ENCODE data around the gene PSMD11.
A peak's percentile ranks its signal among the peaks of the same experiment; 100 is the strongest.

PSMD11 gene

GRCh38 chr17:32440722-32441121, 3.6 kb upstream of the PSMD11 start:
- TF ChIP-seq CTCF (IDR thresholded peaks at IDR 0.05), result no peak
- H3K36me3 ChIP-seq, result no peaks in the 10 kb centered on the region
- H3K4me1 ChIP-seq (ENCODE audit: control insufficient read depth in 1 of 2, insufficient read depth in 1 of 2, low read depth in 1 of 2, low read length in 1 of 2), result peaks cover 15 to 18% of the 10 kb centered on the region in 2 experiments
- no peak overlapping the region for H3K27ac ChIP-seq
- H3K9me3 ChIP-seq, result no peaks in the 10 kb centered on the region
- no peak overlapping the region for H3K4me3 ChIP-seq (ENCODE audit: low read depth in 1 of 2, low read length in 1 of 2)
- H3K27me3 ChIP-seq, result peaks cover 29% of the 10 kb centered on the region

GRCh38 chr17:32441886-32442285, 2.4 kb upstream of the PSMD11 start:
- H3K9me3 ChIP-seq, result no peaks in the 10 kb centered on the region
- H3K36me3 ChIP-seq, result peaks cover 2% of the 10 kb centered on the region
- H3K4me1 ChIP-seq (ENCODE audit: control insufficient read depth in 1 of 2, insufficient read depth in 1 of 2, low read depth in 1 of 2, low read length in 1 of 2), result peaks cover 15 to 20% of the 10 kb centered on the region in 2 experiments
- no peak overlapping the region for H3K27ac ChIP-seq
- H3K27me3 ChIP-seq, result peaks cover 29% of the 10 kb centered on the region
- no peak for TF ChIP-seq CTCF (IDR thresholded peaks at IDR 0.05)
- no peak overlapping the region for H3K4me3 ChIP-seq (ENCODE audit: low read depth in 1 of 2, low read length in 1 of 2)

- TF ChIP-seq CTCF (IDR thresholded peaks at IDR 0.05), result no peak
- H3K9me3 ChIP-seq, result no peaks in the 10 kb centered on the region
- peak overlapping the region; percentile 67 for H3K27ac ChIP-seq
- H3K27me3 ChIP-seq, result peaks cover 29% of the 10 kb centered on the region
- H3K4me3 ChIP-seq (ENCODE audit: low read depth in 1 of 2, low read length in 1 of 2), result peak overlapping the region; percentile 85 to 94
- peaks cover 19% of the 10 kb centered on the region for H3K36me3 ChIP-seq
- peaks cover 15 to 20% of the 10 kb centered on the region in 2 experiments for H3K4me1 ChIP-seq (ENCODE audit: control insufficient read depth in 1 of 2, insufficient read depth in 1 of 2, low read depth in 1 of 2, low read length in 1 of 2)
Measured at GRCh38 chr17:32443827-32444300, 446 bp upstream of the PSMD11 start.

GRCh38 chr17:32445074-32445415, 735 bp downstream of the PSMD11 start:
- Histone ChIP-seq H3K27me3 (peaks cover 29% of the 10 kb centered on the region), H3K9me3 (no peaks in the 10 kb centered on the region), H3K4me1 (ENCODE audit: control insufficient read depth in 1 of 2, insufficient read depth in 1 of 2, low read depth in 1 of 2, low read length in 1 of 2) (peaks cover 15 to 20% of the 10 kb centered on the region in 2 experiments), H3K36me3 (peaks cover 31% of the 10 kb centered on the region), H3K27ac (peak overlapping the region; percentile 67), H3K4me3 (ENCODE audit: low read depth in 1 of 2, low read length in 1 of 2) (peak overlapping the region; percentile 85 to 94)
- TF ChIP-seq CTCF (IDR thresholded peaks at IDR 0.05), result no peak

- peak overlapping the region; percentile 85 to 94 for H3K4me3 ChIP-seq (ENCODE audit: low read depth in 1 of 2, low read length in 1 of 2)
- no peaks in the 10 kb centered on the region for H3K9me3 ChIP-seq
- H3K36me3 ChIP-seq, result peaks cover 32% of the 10 kb centered on the region
- peaks cover 29% of the 10 kb centered on the region for H3K27me3 ChIP-seq
- no peak for TF ChIP-seq CTCF (IDR thresholded peaks at IDR 0.05)
- H3K27ac ChIP-seq, result no peak overlapping the region
- peaks cover 15 to 20% of the 10 kb centered on the region in 2 experiments for H3K4me1 ChIP-seq (ENCODE audit: control insufficient read depth in 1 of 2, insufficient read depth in 1 of 2, low read depth in 1 of 2, low read length in 1 of 2)
Measured at GRCh38 chr17:32445497-32445896, 1.2 kb downstream of the PSMD11 start.

- Histone ChIP-seq H3K4me3 (ENCODE audit: low read depth in 1 of 2, low read length in 1 of 2) (no peak overlapping the region), H3K36me3 (peaks cover 32% of the 10 kb centered on the region), H3K9me3 (no peaks in the 10 kb centered on the region), H3K27ac (no peak overlapping the region), H3K4me1 (ENCODE audit: control insufficient read depth in 1 of 2, insufficient read depth in 1 of 2, low read depth in 1 of 2, low read length in 1 of 2) (peaks cover 15 to 20% of the 10 kb centered on the region in 2 experiments), H3K27me3 (peaks cover 29% of the 10 kb centered on the region)
- TF ChIP-seq CTCF (IDR thresholded peaks at IDR 0.05), result no peak
Measured at GRCh38 chr17:32445971-32446370, 1.7 kb downstream of the PSMD11 start.

Data from neutrophil (primary cell).